ENCODE measurements around the gene GAB2.

GRCh38 chr11:78361228-78361627 is 56.4 kb downstream of the GAB2 start:
- TF ChIP-seq CTCF (IDR thresholded peaks at IDR 0.05) (no peak), MAX (IDR thresholded peaks at IDR 0.05) (no peak)
